Astrocyte (in vitro differentiated cells and primary cell): Measurements from ENCODE around the gene CCN5. TPM values are rescaled to one million over a fixed set of nuclear protein-coding genes. Genes with fewer than 3 reads are reported as not detected.

Experiments used
- DNase-seq: peaks from one replicate; pipeline ENCODE4 v3.0.0-alpha.2; 2010; ENCODE audit warnings: low read depth
- FAIRE-seq: peaks from 2 replicates; lab custom pipeline; 2011; peaks lifted over from hg19 to GRCh38; lab: Jason Lieb, UNC
- H2AFZ ChIP-seq: 2 replicates; pipeline ENCODE4 v1.6.0; 2012; ENCODE audit warnings: low read depth, low read length, inconsistent platforms
- H3K27ac ChIP-seq: 2 replicates; pipeline ENCODE4 v1.5.1; 2011; ENCODE audit warnings: low read depth, low read length, inconsistent platforms
- H3K27me3 ChIP-seq: 2 replicates; pipeline ENCODE4 v1.6.0; 2011; ENCODE audit warnings: low read length, inconsistent platforms; ENCODE audit not compliant: insufficient read depth
- H3K36me3 ChIP-seq: 2 replicates; pipeline ENCODE4 v1.5.1; 2011; ENCODE audit warnings: low read length, inconsistent platforms; ENCODE audit not compliant: insufficient read depth
- H3K4me1 ChIP-seq: 2 replicates; pipeline ENCODE4 v1.5.1; 2011; ENCODE audit warnings: low read length, inconsistent platforms; ENCODE audit not compliant: insufficient read depth
- H3K4me2 ChIP-seq: 2 replicates; pipeline ENCODE4 v1.6.0; 2012; ENCODE audit warnings: low read length, inconsistent platforms
- H3K4me3 ChIP-seq: 2 replicates; pipeline ENCODE4 v1.5.1; 2011; ENCODE audit warnings: low read depth, mild to moderate bottlenecking, low read length, inconsistent platforms; ENCODE audit not compliant: insufficient read depth
- H3K79me2 ChIP-seq: 2 replicates; pipeline ENCODE4 v1.6.0; 2012; ENCODE audit warnings: mild to moderate bottlenecking, low read length, inconsistent platforms; ENCODE audit not compliant: insufficient read depth
- H3K9ac ChIP-seq: 2 replicates; pipeline ENCODE4 v1.6.0; 2012; ENCODE audit warnings: mild to moderate bottlenecking, low read length, inconsistent platforms
- H3K9me3 ChIP-seq: 2 replicates; pipeline ENCODE4 v1.5.1; 2012; ENCODE audit warnings: low read depth, mild to moderate bottlenecking, low read length, inconsistent platforms; ENCODE audit not compliant: insufficient read depth
- H4K20me1 ChIP-seq: 2 replicates; pipeline ENCODE4 v1.6.0; 2012; ENCODE audit warnings: low read length, inconsistent platforms; ENCODE audit not compliant: insufficient read depth
- H3K27ac Mint-ChIP-seq: one replicate; pipeline ENCODE4 v1.8.0; 2021; ENCODE audit warnings: mild to moderate bottlenecking, mixed read lengths; ENCODE audit not compliant: unreplicated experiment
- H3K27me3 Mint-ChIP-seq: one replicate; pipeline ENCODE4 v1.8.0; 2021; ENCODE audit warnings: low read depth, mixed read lengths; ENCODE audit not compliant: unreplicated experiment
- H3K36me3 Mint-ChIP-seq: one replicate; pipeline ENCODE4 v1.8.0; 2021; ENCODE audit warnings: low read depth, mixed read lengths; ENCODE audit not compliant: unreplicated experiment
- H3K4me1 Mint-ChIP-seq: one replicate; pipeline ENCODE4 v1.8.0; 2021; ENCODE audit warnings: low read depth, mixed read lengths; ENCODE audit not compliant: unreplicated experiment
- H3K4me3 Mint-ChIP-seq: one replicate; pipeline ENCODE4 v1.8.0; 2021; ENCODE audit warnings: mild to moderate bottlenecking, moderate library complexity, mixed read lengths; ENCODE audit not compliant: unreplicated experiment
- H3K9me3 Mint-ChIP-seq: one replicate; pipeline ENCODE4 v1.8.0; 2021; ENCODE audit warnings: mild to moderate bottlenecking, mixed read lengths; ENCODE audit not compliant: unreplicated experiment
- EZH2 ChIP-seq: IDR thresholded peaks from 2 replicates; pipeline ENCODE4 v1.6.1; 2012; ENCODE audit warnings: mild to moderate bottlenecking, low read length, inconsistent platforms; ENCODE audit not compliant: insufficient read depth
- total RNA-seq: library from RNA; stranded (reverse); gene quantifications from 2 replicates; pipeline ENCODE4 v1.2.1, GENCODE V29; 2021
- TF ChIP-seq, protein P1 (sequence below): IDR thresholded peaks from 2 replicates; pipeline ENCODE4 v1.5.1; 2011; ENCODE audit warnings: low read depth, mild to moderate bottlenecking, inconsistent platforms, low read length, moderate library complexity; ENCODE audit not compliant: insufficient read depth

CCN5 gene
- total RNA-seq, 1 donor from 2014 or later: not detected

DNA sequence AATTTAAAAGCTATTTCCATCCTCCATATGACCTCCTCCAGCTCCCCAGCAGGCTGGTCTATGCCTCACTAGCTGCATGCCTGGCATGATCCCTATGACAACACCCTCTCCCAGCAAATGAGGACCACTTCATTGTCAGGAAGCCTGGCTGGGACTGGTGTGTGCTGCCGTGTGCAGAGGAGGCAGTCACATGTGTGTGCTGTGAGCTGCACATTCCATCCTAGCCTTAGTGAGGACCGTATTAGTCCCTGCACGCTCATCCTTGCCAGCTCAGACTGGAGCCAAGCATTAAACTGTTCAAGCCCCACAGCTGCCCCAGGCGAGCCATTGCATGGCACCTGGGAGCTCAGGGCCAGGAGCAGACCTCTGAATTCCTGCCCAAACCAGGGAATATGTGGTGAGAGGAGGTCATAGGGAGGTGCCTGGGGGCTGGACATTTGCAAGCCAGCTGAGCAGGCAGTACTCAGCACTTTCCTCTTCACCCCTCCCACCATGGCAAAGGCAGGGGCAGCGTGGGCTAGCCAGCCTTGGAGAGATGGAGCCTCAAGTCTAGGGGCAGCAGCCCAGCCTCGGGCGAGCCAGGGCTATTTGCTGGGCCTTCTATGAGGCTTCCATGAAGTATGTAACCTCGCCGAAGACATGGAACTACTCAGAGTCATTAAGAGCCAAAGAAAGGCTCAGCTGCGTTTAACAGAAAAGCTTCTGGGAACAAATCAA, 8.7 kb upstream of the CCN5 start:
- Histone ChIP-seq H3K4me2 (no peak overlapping the region), H3K4me3 (no peak overlapping the region), H2AFZ (no peak overlapping the region), H3K27ac (no peak overlapping the region), H4K20me1 (peaks cover 10% of the 10 kb centered on the region), H3K4me1 (peaks cover 25% of the 10 kb centered on the region), H3K79me2 (no peaks in the 10 kb centered on the region), H3K36me3 (no peaks in the 10 kb centered on the region), H3K9ac (no peak overlapping the region), H3K27me3 (peaks cover 13% of the 10 kb centered on the region), H3K9me3 (no peaks in the 10 kb centered on the region)
- Mint-ChIP-seq H3K36me3 (peaks cover 2% of the 10 kb centered on the region), H3K9me3 (no peaks in the 10 kb centered on the region), H3K27me3 (peaks cover 5% of the 10 kb centered on the region), H3K4me3 (peak overlapping the region; percentile 29), H3K4me1 (peaks cover 20% of the 10 kb centered on the region), H3K27ac (peak overlapping the region; percentile 67)
- TF ChIP-seq, protein P1, sequence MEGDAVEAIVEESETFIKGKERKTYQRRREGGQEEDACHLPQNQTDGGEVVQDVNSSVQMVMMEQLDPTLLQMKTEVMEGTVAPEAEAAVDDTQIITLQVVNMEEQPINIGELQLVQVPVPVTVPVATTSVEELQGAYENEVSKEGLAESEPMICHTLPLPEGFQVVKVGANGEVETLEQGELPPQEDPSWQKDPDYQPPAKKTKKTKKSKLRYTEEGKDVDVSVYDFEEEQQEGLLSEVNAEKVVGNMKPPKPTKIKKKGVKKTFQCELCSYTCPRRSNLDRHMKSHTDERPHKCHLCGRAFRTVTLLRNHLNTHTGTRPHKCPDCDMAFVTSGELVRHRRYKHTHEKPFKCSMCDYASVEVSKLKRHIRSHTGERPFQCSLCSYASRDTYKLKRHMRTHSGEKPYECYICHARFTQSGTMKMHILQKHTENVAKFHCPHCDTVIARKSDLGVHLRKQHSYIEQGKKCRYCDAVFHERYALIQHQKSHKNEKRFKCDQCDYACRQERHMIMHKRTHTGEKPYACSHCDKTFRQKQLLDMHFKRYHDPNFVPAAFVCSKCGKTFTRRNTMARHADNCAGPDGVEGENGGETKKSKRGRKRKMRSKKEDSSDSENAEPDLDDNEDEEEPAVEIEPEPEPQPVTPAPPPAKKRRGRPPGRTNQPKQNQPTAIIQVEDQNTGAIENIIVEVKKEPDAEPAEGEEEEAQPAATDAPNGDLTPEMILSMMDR: no peak
- TF ChIP-seq EZH2: no peak
- no peak for DNase-seq
- FAIRE-seq: no peak

DNA sequence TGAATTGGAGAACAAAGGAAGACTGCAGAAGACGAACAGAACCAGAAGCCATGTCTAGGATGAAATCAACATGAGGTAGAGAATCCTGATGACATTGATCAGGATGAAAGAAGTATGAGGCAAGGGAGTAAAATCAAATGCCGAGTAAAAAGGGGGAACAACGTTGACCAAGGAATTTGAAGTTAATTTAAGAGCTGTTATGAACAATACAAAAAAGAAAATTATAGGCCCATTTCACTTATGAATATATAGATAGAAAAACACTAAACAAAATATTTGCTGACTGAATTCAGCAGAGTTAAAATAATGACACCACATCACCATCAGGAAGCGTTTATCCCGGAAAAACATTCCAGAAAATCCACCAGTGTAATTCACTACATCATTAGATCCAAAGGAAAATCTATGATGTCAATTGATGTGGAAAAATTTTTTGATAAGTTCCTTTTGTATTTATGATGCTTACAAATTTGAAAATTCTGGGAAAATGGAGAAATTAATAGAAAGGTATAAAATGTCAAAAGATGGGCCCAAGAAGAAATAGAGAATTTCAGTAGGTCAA, 8.1 kb upstream of the CCN5 start:
- Histone ChIP-seq H3K9ac (no peak overlapping the region), H3K4me1 (peaks cover 24% of the 10 kb centered on the region), H4K20me1 (peaks cover 10% of the 10 kb centered on the region), H3K79me2 (no peaks in the 10 kb centered on the region), H3K27me3 (peaks cover 13% of the 10 kb centered on the region), H3K36me3 (no peaks in the 10 kb centered on the region), H3K4me2 (no peak overlapping the region), H3K27ac (no peak overlapping the region), H3K4me3 (no peak overlapping the region), H3K9me3 (no peaks in the 10 kb centered on the region), H2AFZ (no peak overlapping the region)
- FAIRE-seq: no peak
- H3K4me1 Mint-ChIP-seq: peaks cover 16% of the 10 kb centered on the region
- no peak overlapping the region for H3K4me3 Mint-ChIP-seq
- DNase-seq: no peak
- no peak overlapping the region for H3K27ac Mint-ChIP-seq
- H3K27me3 Mint-ChIP-seq: peaks cover 10% of the 10 kb centered on the region
- peaks cover 3% of the 10 kb centered on the region for H3K36me3 Mint-ChIP-seq
- no peak for TF ChIP-seq EZH2
- TF ChIP-seq, protein P1: no peak
- H3K9me3 Mint-ChIP-seq: no peaks in the 10 kb centered on the region

DNA sequence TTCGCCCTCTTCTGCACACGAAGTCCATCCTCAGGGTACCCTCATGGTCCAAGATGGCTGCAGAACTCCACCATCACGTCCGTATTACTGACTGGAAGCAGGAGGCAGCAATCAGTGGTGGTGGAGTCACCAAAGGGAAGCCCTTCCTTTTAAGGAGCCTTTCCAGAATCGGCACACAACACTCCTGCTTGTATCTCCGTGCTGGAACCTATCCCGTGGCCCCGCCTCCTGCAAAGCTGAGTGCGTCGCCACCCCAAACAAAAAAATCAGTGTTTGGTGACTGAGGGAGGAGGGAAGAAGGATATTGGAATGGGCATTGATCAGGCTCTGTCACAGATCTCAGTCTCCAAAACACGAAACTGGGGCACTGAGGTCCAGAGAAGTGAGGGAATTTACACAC, 5.8 kb upstream of the CCN5 start:
- Histone ChIP-seq H3K4me3 (no peak overlapping the region), H3K9me3 (no peaks in the 10 kb centered on the region), H4K20me1 (peaks cover 12% of the 10 kb centered on the region), H3K27ac (no peak overlapping the region), H3K79me2 (no peaks in the 10 kb centered on the region), H3K36me3 (no peaks in the 10 kb centered on the region), H3K9ac (no peak overlapping the region), H2AFZ (no peak overlapping the region), H3K4me1 (peaks cover 4% of the 10 kb centered on the region), H3K4me2 (no peak overlapping the region), H3K27me3 (peaks cover 16% of the 10 kb centered on the region)
- H3K27ac Mint-ChIP-seq: no peak overlapping the region
- DNase-seq (no peak), FAIRE-seq (no peak)
- TF ChIP-seq EZH2: no peak
- TF ChIP-seq, protein P1: no peak
- no peaks in the 10 kb centered on the region for H3K9me3 Mint-ChIP-seq
- H3K36me3 Mint-ChIP-seq: peaks cover 3% of the 10 kb centered on the region
- peaks cover 20% of the 10 kb centered on the region for H3K27me3 Mint-ChIP-seq
- H3K4me3 Mint-ChIP-seq: no peak overlapping the region
- peaks cover 6% of the 10 kb centered on the region for H3K4me1 Mint-ChIP-seq
